Measurements from ENCODE around the gene EGFR.

GRCh38 chr7:55019191-55019690 lies 424 bp downstream of the EGFR start:
- TF ChIP-seq CTCF (conservative IDR thresholded peaks at IDR 0.05 in 1 of 2, IDR thresholded peaks at IDR 0.05 in 1 of 2; ENCODE audit: extremely low read depth in 1 of 2, insufficient read depth in 1 of 2, low read depth in 1 of 2, low read length in 2 of 2) (no peak), EZH2 (IDR thresholded peaks at IDR 0.05; ENCODE audit: borderline replicate concordance, low read length) (no peak)

All from mammary epithelial cell (primary cell).